CD4-positive, alpha-beta T cell treated with Interleukin-15 for 1 hour (primary cell): ENCODE measurements around the gene LRRN2.
"Not testable (repeated sequence)": the region's sequence is repeated elsewhere in the genome, so short reads cannot be mapped to it uniquely, and the experiment has no call there.

Experiments used
- DNase-seq: peaks from one replicate; pipeline ENCODE4 v3.0.0-alpha.2; 2020

Gene LRRN2

DNA sequence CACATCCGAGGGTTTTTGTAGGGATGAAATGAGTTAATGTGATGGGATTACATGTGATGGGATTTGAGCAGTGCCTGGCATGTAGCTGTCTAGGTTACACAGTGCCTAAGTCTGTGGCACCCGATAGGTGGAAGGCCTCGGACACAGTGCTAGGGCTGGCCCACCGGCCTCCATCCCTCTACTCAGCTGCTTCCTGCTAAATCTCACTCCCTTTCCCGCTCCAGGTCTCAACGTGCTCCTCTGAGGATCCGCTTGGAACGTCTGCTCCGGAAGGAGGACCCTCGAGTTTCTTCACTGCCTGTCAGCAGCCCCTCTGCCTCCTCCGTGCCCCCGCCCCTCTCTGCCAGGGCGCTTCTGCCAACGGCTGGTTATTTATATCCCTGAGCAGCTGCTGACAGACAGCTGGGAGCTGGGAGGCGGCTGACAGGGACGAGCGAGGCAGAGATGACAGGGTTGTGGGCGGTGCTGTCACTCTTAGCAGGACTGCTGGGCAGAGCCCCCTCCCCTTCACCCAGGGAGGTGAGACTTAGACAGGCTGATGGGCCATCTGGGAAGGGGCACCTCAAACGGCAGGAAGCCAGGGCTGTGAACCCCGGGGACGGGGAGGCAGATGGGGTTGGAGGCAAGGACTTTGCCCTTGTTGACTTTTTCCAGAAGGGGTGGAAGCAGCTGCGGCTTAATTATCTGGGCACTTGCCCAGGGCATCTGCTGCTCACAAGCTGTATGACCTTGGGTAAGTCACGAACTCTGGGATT lies 26.6 kb upstream of the LRRN2 start:
- DNase-seq, result no peak

DNA sequence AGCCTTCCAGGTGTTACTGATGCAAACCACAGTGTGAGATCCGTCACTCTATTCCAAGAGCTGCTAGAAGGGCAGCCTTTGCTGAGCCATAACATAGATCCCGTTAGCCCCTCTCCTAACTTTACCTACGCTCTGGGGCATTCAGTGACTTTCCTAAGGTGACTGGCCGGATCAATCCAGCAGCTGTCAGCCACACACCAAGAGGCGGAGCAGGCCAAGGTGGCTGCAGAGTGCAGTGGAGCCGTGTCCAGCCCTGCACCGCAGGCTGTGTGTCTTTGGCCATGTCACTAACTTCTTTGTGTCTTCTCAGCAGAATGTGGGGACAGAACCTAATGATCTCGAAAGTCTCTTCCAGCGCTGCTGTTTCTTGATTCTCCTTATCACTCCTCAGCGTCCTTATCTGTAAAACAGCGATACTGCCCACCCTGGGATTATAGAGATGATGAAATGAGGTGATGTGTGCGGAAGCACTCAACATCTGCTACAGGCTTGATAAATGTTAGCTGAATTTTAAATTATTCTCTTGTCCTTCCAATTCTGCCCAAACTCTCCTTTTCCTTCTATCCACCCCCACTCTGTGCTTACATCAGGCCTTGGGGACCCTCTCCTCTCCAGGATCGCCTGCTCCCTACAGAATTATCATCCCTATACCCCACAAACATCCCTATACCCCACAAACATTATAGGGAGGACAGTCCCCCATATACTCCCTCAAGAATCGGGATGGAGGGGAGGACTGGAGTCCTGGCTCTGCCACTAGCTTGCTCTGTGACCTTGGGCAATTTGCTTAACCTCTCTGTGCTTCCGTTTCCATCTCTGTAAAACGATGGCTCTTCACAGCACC lies 25.8 kb upstream of the LRRN2 start:
- DNase-seq, result no peak

DNA sequence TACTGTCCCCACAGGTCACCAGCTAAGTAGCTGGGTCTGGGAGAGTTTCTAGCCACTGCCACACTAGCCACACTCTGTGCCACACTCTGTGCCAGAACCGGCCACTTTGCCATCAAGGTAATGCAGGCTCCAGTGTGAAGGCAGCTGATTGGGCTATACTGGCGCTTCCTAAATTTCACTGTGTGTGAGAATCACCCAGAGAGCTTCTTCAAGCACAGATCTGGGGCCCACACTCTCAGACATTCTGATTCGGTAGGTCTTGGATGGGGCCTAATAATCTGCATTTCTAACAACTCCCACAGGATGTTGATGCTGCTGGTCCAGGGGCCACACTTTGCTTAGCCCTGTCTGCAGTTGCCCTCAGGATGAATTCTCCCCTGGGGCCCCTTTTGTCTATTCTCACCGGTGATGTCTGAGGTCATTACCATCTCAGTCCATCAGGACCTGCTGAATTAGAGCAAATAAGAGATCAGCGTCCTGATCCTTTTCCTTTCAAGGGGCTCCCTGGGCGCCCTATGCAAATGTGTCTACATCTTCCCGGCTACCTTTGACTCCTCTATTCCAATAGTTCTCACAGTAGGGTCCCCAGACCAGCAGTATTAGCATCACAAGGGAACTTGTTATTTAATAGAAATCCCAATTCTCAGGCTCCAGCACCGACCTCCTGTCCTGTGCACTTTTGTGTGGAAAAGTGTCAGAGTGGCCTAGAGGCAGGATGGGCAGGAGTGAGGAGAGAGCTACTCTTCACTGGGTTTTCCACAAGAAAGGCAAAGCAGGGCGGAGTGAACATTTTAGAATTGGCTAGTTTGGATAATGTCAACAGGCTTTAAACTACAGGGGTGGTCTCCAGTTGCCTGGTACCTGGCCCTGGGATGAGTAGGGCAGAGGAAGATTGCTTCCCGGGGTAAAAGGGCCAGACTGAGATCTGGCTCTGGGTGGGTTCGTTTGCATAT lies 24.7 kb upstream of the LRRN2 start:
- no peak for DNase-seq

DNA sequence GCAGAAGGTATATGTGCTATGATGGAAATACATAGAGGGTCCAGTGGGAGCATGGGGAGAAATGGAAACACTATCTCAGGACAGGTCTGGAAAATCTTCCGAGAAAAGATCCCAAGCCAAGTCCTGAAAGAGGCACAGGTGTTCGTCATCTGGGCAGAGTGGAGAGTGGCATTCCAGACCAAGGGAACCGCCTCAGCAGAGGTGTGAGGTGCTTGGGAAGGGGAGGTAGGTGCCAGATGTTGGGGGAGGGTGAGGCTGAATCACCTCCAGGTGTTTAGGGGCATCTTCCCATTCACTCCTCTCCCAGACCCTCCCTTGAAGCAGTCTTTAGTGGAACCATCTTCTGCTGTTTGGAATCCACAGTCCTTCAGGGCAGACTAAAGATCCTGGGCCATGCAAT lies 23.5 kb upstream of the LRRN2 start:
- DNase-seq, result no peak

DNA sequence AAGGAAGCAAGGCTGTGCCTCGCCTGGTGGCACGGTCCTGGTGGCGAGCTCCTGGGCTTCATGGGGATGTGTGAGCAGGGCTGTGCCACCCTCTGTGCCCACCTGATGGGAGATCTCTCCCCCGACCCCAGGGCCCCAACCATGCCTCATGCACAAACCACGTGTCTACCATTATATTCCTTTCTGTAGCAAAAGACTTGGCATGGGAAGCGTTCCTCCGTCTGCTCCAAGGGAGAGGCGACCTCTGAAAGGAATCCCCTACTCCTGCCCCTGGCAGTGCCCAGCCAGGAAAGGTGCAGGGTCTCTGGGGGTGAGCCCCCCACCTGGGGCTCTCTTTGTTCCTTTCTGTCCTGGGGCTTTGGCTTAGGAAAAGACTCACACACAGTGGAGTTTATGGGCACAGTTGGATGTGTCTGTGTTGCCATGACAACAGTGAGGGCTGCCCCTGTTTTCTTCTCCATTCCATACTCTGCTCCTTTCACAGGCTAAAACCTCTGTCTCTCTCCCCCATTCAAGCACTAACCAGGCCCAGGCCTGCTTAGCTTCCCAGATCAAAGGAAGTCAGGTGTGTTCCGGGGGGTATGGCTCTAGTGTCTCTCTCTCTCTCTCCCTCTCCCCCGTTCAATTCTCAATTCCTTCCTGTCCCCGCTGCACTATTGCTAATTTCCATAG lies 21.4 kb upstream of the LRRN2 start:
- DNase-seq, result no peak

DNA sequence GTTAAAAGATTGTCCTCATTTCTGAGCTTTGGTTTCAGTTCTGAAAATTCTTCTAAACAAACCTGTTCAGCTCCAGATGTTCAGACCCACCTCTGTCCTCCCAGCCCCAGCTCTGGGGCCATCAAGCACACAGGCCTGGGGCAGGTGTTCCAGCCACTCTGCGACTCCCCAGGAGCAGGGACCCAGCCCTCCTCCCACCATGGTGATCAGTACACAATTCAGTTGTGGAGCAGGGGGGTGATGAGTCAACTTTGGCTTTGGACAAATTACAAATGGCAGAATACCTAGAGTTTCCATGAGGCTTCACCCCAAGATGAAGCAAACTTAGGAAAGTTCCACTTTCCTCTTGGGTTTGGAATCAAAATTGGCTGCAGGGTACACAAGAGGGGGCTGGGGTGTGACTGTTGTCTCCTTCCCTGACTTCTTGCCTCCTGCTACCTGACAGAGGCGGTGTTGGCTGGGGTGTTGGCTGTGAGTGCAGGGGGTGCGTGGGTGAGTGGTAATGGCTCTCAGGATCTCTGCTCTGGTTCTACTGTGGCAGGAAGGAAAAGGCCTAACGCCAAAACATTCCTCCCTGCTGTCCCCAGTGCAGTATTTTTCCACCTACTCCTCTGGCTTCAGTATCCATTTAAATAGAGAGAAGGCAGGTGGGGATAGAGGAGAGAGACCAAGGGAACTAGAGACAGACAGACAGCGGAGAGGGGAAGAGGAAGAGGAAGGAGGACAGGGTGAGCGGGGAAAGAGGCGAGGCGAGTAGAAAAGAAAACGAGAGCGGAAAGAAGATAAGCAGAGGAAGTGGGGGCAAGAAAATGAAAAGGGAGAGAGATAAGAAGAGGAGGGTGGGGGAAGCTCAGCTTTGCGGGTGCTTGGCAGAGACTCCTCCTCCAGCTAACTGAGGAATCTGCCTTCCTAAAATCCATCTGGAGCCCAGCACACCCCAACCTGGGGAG lies 20.6 kb upstream of the LRRN2 start:
- DNase-seq, result no peak

DNA sequence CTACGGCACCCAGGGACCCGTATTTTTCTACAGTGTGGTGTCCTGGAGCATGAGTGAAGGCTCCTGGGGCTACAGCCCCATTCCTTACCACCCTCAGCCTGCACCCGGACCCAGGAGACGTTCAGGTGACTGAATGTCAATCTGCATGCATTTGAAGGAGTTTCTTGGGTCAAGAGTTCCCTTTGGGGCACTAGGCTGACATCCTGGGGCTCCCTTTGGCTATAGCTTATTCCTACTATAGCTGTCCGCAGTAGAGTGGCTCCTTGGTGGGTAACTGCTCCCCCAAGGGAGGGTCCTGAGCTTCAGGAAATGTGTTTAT lies 19.9 kb upstream of the LRRN2 start:
- DNase-seq, result no peak

DNA sequence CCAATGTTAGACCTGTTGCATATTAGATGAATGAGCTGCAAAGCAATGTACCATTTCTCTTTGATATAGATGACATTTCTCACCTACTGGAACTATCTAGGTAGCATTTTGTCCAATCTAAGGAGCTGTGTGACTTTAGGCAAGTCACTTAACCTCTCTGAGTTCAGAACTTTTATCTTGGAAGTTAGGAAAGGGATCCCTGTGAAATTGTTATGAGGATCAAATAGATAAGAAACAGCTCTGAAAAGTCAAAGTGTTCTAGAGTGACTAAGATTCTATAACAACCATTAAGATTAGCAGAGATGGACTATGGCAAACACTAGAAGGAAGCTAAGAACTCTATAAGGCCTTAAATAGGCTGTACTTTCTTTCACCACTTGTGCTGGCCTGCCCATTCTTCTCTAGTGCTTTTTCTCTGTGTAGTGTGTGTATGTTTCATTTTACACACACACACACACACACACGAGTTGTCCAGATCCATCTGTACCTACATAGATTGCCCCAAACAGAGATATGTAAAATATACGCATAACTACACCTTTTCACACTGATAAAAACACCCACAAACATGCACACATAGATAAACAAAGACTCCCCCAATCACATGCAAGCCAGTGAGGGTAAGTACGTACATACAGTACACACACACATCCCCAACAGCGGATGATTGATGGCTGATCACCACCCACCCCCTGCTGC lies 19.4 kb upstream of the LRRN2 start:
- no peak for DNase-seq

DNA sequence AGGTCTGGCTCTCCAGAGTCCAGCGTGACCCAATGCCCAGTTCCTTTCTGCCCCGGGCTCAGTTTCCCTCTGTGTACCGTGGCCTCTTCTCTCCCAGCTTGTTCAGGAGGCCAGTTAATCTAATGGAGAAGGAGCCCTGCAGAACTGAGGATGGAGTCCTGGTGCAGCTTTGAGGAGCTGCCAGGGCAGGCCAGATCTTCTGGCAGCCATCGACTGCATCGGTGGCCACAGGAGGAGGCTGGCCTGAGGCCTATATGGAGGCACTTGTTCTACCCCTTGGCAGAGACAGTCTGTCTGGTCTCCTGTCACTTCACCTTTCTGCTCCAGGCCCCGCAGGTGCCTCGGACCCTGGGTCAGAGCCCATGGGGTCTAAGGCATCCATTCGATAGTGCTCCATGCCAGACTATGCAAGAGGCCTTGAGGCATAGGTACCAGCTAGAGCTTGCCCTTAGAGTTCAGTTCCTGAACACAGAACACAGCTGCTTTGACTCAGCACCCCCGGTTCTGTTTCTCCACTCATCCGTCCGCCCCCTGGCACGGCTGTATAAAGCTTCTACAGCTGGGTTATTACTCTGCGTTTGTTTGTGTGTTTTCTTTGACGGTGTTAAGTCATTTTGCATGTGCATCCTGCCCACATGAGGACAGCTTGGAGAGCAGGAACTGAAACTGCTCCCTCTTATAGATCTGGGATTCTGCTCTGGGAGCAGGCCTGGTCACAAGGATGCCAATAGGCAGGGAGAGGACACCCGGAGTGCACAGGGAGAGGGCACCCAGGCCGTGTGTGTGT lies 18.5 kb upstream of the LRRN2 start:
- no peak for DNase-seq

DNA sequence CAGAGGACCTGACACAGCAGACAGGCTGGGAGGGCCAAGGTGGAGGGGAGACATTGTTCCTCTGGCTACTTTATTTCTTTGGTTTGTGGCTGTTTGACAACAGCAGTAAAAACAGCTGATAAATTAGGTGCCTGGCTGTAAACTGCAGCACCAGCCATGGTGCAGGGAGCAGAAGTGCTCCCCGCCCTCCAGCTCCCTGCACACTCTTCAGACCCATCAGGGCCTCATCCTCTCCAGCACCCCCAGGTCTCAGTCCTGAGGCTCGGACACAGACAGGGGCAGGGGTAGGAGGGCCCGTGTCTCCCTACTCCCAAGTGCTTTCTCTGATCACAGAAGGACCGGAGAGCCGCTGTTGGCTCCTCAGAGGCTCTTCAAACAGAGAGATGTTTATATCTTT lies 17.7 kb upstream of the LRRN2 start:
- DNase-seq, result no peak

DNA sequence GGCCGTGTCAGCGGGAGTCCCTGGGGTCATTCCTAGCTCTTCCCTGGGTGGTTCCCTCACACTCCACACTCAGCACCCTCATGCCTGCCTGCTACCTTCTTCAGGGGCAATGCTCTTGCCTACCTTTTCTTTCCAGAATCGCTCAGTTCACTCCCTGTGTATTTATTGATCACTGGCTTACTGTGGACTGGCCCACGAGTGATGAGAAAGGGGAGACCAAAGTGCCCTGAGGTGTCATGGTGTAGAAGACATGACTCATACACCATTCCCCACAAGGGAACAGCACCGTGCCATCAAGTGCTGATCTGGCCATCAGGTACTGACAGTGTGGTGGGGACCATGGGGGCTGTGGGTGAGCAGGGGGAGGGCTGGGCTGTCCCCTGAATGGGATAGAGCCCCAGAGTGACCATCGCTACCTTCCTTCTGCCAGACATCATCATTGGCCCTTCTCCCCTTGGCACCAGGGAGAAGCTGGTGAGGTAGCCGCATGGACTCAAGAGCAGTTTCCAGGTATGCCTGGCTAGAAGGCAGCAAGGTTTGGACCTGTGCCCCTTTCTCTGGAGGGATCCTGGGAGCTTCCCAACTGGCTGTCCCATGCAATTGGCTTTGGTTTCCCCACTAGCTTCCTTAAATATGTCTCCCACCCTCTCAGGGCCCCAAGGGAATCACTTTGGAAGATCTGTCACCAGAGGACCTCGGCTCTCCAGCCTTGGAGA lies 17.2 kb upstream of the LRRN2 start:
- no peak for DNase-seq

DNA sequence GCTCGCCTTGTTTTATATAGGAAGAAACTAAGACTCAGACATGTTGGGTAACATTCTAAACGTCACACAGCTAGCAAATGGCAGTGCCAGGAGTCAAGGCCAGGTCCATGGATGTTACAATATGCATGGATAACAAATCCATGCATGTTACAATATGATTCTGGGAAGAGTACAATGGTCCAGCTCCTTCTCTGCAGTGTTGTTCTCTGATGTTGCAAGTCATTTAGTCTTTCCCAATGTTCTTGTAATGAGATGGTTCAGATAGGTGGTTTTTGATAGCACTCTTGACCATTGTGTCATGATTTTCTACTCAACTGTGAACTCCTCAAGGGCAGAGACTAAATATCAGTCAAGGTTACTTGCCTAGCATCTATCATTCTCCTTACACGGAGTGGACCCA lies 15.7 kb upstream of the LRRN2 start:
- DNase-seq, result no peak

DNA sequence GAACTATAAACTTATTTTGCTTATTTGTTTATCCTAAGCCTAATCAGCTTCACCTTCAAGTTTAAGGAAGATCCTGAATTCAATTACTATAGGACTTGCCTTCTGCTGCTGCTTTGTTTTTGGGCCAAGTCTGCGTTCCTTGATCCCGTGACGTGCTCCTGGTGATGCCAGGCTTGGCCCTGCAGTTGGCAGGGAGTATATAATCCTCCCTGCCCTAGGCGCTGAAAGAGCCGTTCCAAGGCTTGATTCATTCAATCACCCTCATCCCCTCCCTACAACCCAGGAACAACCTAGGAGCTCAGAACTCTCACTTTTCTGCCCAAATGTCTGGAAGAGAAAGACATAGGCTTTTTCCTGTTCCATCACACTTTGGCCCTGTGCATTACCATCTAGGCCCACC lies 12.4 kb upstream of the LRRN2 start:
- DNase-seq, result no peak

DNA sequence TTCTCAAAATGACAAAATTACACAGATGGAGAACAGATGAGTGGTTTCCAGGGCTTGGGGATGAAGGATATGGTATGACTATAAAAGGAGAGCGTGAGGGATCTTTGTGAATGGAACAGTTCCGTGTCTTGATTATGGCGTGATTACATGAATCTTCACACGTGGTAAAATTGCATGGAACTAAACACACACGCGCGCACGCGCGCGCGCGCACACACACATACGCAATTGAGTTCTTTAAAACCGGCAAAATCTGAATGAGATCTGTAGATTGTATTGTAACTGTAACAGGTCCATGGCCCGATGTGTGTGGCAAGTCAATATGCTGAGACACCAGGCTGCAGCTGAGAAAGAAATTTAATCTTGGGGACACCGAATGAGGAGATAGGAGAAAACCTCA lies 11.1 kb upstream of the LRRN2 start:
- DNase-seq, result no peak

DNA sequence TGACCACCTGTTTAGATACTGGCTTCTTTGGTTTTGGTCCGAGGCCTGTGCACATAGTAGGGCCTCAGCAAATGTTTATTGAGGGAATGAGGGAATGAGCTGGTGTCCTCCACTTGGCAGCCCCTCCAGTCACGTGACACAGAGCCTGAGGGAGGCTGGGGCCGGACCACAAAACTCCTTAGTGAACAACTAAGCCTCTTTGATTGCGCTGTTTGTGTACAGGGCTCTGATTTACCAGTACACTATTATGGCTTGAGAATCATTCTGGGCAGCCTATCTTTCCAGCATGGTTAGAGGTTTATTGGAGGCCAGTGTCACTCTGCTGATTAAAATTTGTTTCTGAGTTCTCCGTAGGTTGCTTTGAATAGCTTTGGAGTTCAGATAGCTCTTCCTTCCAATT lies 10.2 kb upstream of the LRRN2 start:
- DNase-seq, result no peak

DNA sequence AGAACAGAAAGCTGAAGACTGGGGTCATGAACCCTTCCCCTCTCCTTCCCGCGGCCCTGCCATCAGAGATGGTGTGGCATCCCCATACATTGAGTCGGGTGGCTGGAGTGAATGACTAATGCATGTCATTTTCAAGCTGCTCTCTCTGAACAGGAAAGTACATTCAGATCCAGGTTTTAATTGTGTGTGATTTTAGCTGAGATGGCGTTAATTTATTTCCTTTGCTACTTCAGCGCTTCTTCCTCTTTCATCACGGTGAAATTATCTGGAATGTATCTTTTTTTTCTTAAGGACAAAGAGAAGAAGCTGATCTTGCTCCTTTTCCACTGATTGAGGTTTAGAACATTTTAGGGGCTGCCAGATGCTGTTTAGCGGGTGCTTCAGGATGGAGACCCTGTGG lies 8.6 kb upstream of the LRRN2 start:
- no peak for DNase-seq

DNA sequence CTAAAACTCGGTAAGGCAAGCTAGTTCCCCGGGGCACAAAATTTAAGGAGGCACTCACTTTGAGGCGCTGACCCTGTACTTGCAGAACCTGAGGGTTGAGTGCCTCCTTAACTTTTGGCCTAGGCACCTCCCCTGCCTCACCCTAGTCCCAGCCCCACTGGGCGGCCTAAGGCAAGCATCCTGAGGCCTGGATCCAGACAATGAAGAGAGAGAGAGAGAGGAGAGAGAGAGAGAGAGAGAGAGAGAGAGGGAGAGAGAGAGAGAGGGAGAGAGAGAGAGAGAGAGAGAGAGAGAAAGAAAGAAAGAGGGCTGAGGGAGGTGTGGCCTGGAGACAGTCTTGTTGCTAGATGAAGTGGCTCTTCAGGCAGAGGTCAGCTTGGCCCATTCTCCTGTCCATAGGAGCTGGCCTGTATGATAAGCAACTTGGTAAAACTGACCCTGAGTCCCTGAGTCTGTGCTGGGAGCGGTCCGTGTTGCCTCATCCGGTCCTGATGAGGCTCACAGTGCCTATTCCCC lies 7.4 kb upstream of the LRRN2 start:
- DNase-seq, result no peak

DNA sequence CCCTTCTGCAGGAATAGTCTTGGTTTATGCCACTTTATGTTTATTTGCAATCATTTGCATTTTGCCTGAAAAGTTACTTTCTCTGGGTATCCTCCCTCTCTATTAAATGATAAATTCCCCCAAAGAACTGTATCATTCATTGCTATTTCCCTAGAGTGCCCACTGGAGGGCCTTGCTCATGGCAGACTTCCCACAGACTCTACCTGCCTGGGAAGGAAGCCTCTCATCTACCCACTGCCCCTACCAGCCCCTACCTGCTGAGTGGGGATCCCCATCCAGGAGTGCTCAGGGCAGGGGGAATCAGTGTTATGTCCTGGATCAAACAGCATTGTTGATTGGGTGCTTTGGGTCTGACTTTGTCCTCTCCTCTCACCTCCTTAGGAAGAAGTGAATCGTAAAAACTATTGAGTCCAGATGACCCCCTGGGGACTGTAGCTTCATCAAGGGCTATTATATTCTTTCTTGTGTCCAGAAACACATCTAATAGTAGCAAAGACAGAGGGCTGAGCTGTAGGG lies 6.8 kb upstream of the LRRN2 start:
- no peak for DNase-seq

DNA sequence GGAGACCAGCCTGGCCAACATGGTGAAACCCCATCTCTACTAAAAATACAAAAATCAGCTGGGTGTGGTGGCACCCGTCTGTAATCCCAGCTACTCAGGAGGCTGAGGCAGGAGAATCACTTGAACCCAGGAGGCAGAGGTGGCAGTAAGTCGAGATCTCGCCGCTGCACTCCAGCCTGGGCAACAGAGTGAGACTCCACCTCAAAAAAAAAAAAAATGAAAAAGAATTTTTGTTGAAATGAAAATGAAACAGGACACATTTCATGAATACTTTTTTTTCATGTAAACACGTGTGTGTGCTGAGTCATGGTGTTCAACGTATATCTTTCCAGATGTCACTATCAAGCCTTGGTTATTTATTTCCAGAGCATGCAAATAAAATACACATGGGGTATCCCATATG lies 5.8 kb upstream of the LRRN2 start:
- DNase-seq, result not testable (repeated sequence)
